Testis (tissue), 3 donors: Measurements from ENCODE around the gene PACS1. TPM values are rescaled to one million over a fixed set of nuclear protein-coding genes. Genes with fewer than 3 reads are reported as not detected.

ENCODE experiments used
- DNase-seq: peaks from one replicate; pipeline ENCODE4 v3.0.0-alpha.2; 2019
- H3K27ac ChIP-seq, 2 donors: fragments of 200-600 bp; sonication (generic); one replicate each; pipeline ENCODE4 v1.5.1; 2019
- H3K27me3 ChIP-seq: fragments of 200-600 bp; sonication (generic); one replicate; pipeline ENCODE4 v1.5.1; 2019
- H3K36me3 ChIP-seq: fragments of 200-600 bp; sonication (generic); one replicate; pipeline ENCODE4 v1.5.1; 2017; ENCODE audit warnings: low read depth; ENCODE audit errors: missing control alignments
- H3K4me1 ChIP-seq: fragments of 200-600 bp; sonication (generic); one replicate; pipeline ENCODE4 v1.5.1; 2019
- H3K4me3 ChIP-seq, 2 donors: fragments of 200-600 bp; sonication (generic); one replicate each; pipeline ENCODE4 v1.5.1; 2017 to 2019
- H3K9me3 ChIP-seq: fragments of 200-600 bp; sonication (generic); one replicate; pipeline ENCODE4 v1.5.1; 2017
- CTCF ChIP-seq, 3 experiments: fragments of 450-650 bp in 2 of 3; fragments of 200-600 bp in 1 of 3; sonication (generic) in 1 of 3; IDR thresholded peaks; one replicate each; pipeline ENCODE4 v1.5.1; 2016 to 2019; ENCODE audit warnings: antibody characterized with exemption in 3 of 3, mild to moderate bottlenecking in 2 of 3, moderate library complexity in 1 of 3
- POLR2A ChIP-seq: fragments of 450-650 bp; IDR thresholded peaks from one replicate; pipeline ENCODE4 v1.6.1; 2017; ENCODE audit warnings: antibody characterized with exemption, mild to moderate bottlenecking, moderate library complexity
- WGBS, 2 donors: methylation state at CpG; one replicate each; pipeline ENCODE4 v1.1.5; 2018; 5-methylcytosine and 5-hydroxymethylcytosine counted together
- intact Hi-C: fragments of 100-400 bp; cut with DNase I; formaldehyde crosslinking; loops from one replicate; pipeline ENCODE4 v1.15.1; 2023; ENCODE audit warnings: low total_unique reads
- polyA plus RNA-seq: library from polyadenylated mRNA; stranded (reverse); fragments of 350-450 nt; fragmentation: Illumina TruSeq; extraction: RNeasy Lipid Tissue Mini Kit (QIAGEN cat#74804); gene quantifications from one replicate; pipeline ENCODE4 v1.2.3, GENCODE V29; 2014; ENCODE audit warnings: low read depth, low replicate concordance; ENCODE audit not compliant: insufficient read depth
- total RNA-seq, 2 donors: library from RNA; depleted of rRNA; stranded (reverse); fragments of >200 nt; gene quantifications; one replicate each; pipeline ENCODE4 v1.2.3, GENCODE V29; 2016

Gene PACS1
- total and polyA plus RNA-seq, 3 donors from 2014 or later = 111 to 131 (median 130) TPM

GRCh38 chr11:66159324-66159984, 89.4 kb downstream of the PACS1 start:
- 84 to 86% methylated on average over 8 of the region's 8 CpGs for WGBS, 2 donors
- intact Hi-C loops = no loop called here
- no peak for DNase-seq

GRCh38 chr11:66160709-66161108, 90.6 kb downstream of the PACS1 start:
- TF ChIP-seq CTCF (IDR thresholded peaks at IDR 0.05) (no peak), POLR2A (no peak)
- H3K4me3 ChIP-seq = no peak overlapping the region
- no peaks in the 10 kb centered on the region for H3K36me3 ChIP-seq
- no peak for DNase-seq
- no peak overlapping the region for H3K27ac ChIP-seq
- H3K9me3 ChIP-seq = no peaks in the 10 kb centered on the region
- H3K27me3 ChIP-seq = no peaks in the 10 kb centered on the region
- 94 to 95% methylated on average over 5 of the region's 5 CpGs for WGBS, 2 donors
- intact Hi-C loops = no loop called here
- H3K4me1 ChIP-seq = peaks cover 6% of the 10 kb centered on the region

More at GRCh38 chr11:66159324-66159984, 89.4 kb downstream of the PACS1 start:
- TF ChIP-seq CTCF (IDR thresholded peaks at IDR 0.05) (no peak), POLR2A (no peak)
- Histone ChIP-seq H3K27ac (no peak overlapping the region), H3K4me3 (no peak overlapping the region), H3K9me3 (no peaks in the 10 kb centered on the region), H3K27me3 (no peaks in the 10 kb centered on the region), H3K4me1 (peaks cover 6% of the 10 kb centered on the region), H3K36me3 (no peaks in the 10 kb centered on the region)

GRCh38 chr11:66168289-66168688, 98.2 kb downstream of the PACS1 start:
- TF ChIP-seq POLR2A (no peak), CTCF (IDR thresholded peaks at IDR 0.05) (no peak)
- Histone ChIP-seq H3K27ac (no peak overlapping the region), H3K36me3 (no peaks in the 10 kb centered on the region), H3K27me3 (no peaks in the 10 kb centered on the region), H3K9me3 (no peaks in the 10 kb centered on the region), H3K4me1 (peaks cover 6% of the 10 kb centered on the region), H3K4me3 (no peak overlapping the region)
- intact Hi-C loops = no loop called here
- no peak for DNase-seq
- 95% methylated on average over 7 of the region's 7 CpGs for WGBS, 2 donors

GRCh38 chr11:66172146-66172545, 102.1 kb downstream of the PACS1 start:
- no peak for DNase-seq
- Histone ChIP-seq H3K4me3 (no peak overlapping the region), H3K4me1 (no peaks in the 10 kb centered on the region), H3K27ac (no peak overlapping the region), H3K36me3 (no peaks in the 10 kb centered on the region), H3K9me3 (no peaks in the 10 kb centered on the region), H3K27me3 (no peaks in the 10 kb centered on the region)
- intact Hi-C loops = no loop called here
- TF ChIP-seq POLR2A (no peak), CTCF (IDR thresholded peaks at IDR 0.05) (no peak)
- 49 to 63% methylated on average over 8 of the region's 8 CpGs for WGBS, 2 donors

GRCh38 chr11:66176650-66177049, 106.6 kb downstream of the PACS1 start:
- H3K27ac ChIP-seq = no peak overlapping the region
- no peaks in the 10 kb centered on the region for H3K27me3 ChIP-seq
- H3K4me1 ChIP-seq = no peaks in the 10 kb centered on the region
- TF ChIP-seq POLR2A (no peak), CTCF (IDR thresholded peaks at IDR 0.05) (no peak)
- intact Hi-C loops = no loop called here
- 90 to 91% methylated on average over 7 of the region's 7 CpGs for WGBS, 2 donors
- no peak for DNase-seq
- no peaks in the 10 kb centered on the region for H3K9me3 ChIP-seq
- no peak overlapping the region for H3K4me3 ChIP-seq
- no peaks in the 10 kb centered on the region for H3K36me3 ChIP-seq
